Vagina (tissue), 2 donors: ENCODE results near the gene REN.

Experiments
- POLR2AphosphoS5 ChIP-seq, 2 donors: sonication (generic); formaldehyde crosslinking; IDR thresholded peaks; one replicate each; pipeline ENCODE4 v1.9.0; 2017; ENCODE audit warnings: antibody characterized with exemption in 2 of 2, mild to moderate bottlenecking in 2 of 2, low read depth in 1 of 2; ENCODE audit not compliant: insufficient read depth in 1 of 2
- TF ChIP-seq, protein P1 (sequence below), 3 experiments: fragments of 450-650 bp in 2 of 3; fragments of 200-600 bp in 1 of 3; sonication (generic) in 1 of 3; IDR thresholded peaks; one replicate each; pipeline ENCODE4 v1.5.1; 2017 to 2019; ENCODE audit warnings: antibody characterized with exemption in 3 of 3, mild to moderate bottlenecking in 2 of 3, moderate library complexity in 2 of 3

DNA sequence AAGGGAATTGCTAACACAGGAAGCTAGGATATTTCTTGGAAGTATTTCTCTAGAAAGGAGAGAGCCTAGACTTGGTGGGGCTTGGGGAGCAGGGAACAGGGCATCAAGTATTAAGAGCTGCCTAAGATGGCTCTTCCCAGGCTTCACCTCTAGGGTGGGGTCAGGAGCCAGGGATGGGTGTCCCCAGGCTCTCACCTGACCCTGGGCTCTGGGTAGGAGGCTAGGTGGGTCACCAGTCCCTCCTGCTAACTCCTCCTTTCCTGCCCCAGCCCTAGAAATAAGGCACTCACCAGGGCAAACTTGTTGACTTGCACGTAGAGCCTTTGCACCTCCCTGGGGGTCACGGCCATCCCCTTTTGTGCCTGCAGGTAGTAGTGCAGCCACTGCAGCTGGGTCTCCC, 29.3 kb downstream of the REN start:
- TF ChIP-seq, protein P1, sequence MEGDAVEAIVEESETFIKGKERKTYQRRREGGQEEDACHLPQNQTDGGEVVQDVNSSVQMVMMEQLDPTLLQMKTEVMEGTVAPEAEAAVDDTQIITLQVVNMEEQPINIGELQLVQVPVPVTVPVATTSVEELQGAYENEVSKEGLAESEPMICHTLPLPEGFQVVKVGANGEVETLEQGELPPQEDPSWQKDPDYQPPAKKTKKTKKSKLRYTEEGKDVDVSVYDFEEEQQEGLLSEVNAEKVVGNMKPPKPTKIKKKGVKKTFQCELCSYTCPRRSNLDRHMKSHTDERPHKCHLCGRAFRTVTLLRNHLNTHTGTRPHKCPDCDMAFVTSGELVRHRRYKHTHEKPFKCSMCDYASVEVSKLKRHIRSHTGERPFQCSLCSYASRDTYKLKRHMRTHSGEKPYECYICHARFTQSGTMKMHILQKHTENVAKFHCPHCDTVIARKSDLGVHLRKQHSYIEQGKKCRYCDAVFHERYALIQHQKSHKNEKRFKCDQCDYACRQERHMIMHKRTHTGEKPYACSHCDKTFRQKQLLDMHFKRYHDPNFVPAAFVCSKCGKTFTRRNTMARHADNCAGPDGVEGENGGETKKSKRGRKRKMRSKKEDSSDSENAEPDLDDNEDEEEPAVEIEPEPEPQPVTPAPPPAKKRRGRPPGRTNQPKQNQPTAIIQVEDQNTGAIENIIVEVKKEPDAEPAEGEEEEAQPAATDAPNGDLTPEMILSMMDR (IDR thresholded peaks at IDR 0.05), result no peak
- no peak for TF ChIP-seq POLR2AphosphoS5 (IDR thresholded peaks at IDR 0.05; ENCODE audit: insufficient read depth in 1 of 2, low read depth in 1 of 2)
